GM21528 (cell line): Measurements from ENCODE around the gene U2AF1L4.

Experiments
- ATAC-seq: cut with Tn5 transposase; IDR thresholded peaks from one replicate; pipeline ENCODE4 v1.9.1; 2021; ENCODE audit warnings: mild to moderate bottlenecking, moderate library complexity; ENCODE audit not compliant: unreplicated experiment, low FRiP score

U2AF1L4 gene

GRCh38 chr19:35745328-35746086 is at the start of gene U2AF1L4, which contains the start of gene PSENEN:
TSS of gene U2AF1L4 (minus strand) at chr19:35745418. CDS start at chr19:35745391, 27 bp downstream.
TSS of gene PSENEN (plus strand) at chr19:35745651. CDS start at chr19:35745931, 280 bp downstream.
- ATAC-seq: peak; percentile 42

GRCh38 chr19:35793381-35794165 is 48.4 kb upstream of the U2AF1L4 start:
- no peak for ATAC-seq

- ATAC-seq: no peak
These were observed 47.7 kb upstream of the U2AF1L4 start for GRCh38 chr19:35792888-35793287.

- ATAC-seq: no peak
These were observed 47.1 kb upstream of the U2AF1L4 start for GRCh38 chr19:35792312-35792711.

- no peak for ATAC-seq
These were observed 46.6 kb upstream of the U2AF1L4 start for GRCh38 chr19:35791814-35792279.

- ATAC-seq: no peak
These were observed 46.0 kb upstream of the U2AF1L4 start for GRCh38 chr19:35790981-35791813.

GRCh38 chr19:35789978-35790944 is 45.0 kb upstream of the U2AF1L4 start:
- no peak for ATAC-seq

- ATAC-seq: no peak
These were observed 44.2 kb upstream of the U2AF1L4 start for GRCh38 chr19:35789195-35789977.

GRCh38 chr19:35788205-35788960 is 43.2 kb upstream of the U2AF1L4 start:
- ATAC-seq: no peak

- ATAC-seq: no peak
These were observed 42.1 kb upstream of the U2AF1L4 start for GRCh38 chr19:35787227-35787799.

GRCh38 chr19:35786299-35787160 is 41.3 kb upstream of the U2AF1L4 start:
- ATAC-seq: no peak

GRCh38 chr19:35785339-35785627 is 40.1 kb upstream of the U2AF1L4 start:
- ATAC-seq: no peak

GRCh38 chr19:35784503-35785338 is 39.5 kb upstream of the U2AF1L4 start:
- no peak for ATAC-seq

- ATAC-seq: no peak
These were observed 38.5 kb upstream of the U2AF1L4 start for GRCh38 chr19:35783469-35784434.

- ATAC-seq: no peak
These were observed 37.4 kb upstream of the U2AF1L4 start for GRCh38 chr19:35782589-35782988.
